ENCODE measurements around the gene PRR3. TPM values are rescaled to one million over a fixed set of nuclear protein-coding genes. Genes with fewer than 3 reads are reported as not detected.

The PRR3 gene
- total RNA-seq (2014; rRNA removed; shearing (Covaris generic)) (7.5 and 15.2 TPM in 2 replicates), polyA plus RNA-seq (2016; fragmentation: Nextera tagmentation; extraction: Ambion mirVana) (8.2 and 10.9 TPM in 2 replicates)
- long read RNA-seq, partial matches to known transcripts: 0 of 6 reads
- long read RNA-seq, other reads (novel, unspliced or antisense): 3 of 6 reads

DNA sequence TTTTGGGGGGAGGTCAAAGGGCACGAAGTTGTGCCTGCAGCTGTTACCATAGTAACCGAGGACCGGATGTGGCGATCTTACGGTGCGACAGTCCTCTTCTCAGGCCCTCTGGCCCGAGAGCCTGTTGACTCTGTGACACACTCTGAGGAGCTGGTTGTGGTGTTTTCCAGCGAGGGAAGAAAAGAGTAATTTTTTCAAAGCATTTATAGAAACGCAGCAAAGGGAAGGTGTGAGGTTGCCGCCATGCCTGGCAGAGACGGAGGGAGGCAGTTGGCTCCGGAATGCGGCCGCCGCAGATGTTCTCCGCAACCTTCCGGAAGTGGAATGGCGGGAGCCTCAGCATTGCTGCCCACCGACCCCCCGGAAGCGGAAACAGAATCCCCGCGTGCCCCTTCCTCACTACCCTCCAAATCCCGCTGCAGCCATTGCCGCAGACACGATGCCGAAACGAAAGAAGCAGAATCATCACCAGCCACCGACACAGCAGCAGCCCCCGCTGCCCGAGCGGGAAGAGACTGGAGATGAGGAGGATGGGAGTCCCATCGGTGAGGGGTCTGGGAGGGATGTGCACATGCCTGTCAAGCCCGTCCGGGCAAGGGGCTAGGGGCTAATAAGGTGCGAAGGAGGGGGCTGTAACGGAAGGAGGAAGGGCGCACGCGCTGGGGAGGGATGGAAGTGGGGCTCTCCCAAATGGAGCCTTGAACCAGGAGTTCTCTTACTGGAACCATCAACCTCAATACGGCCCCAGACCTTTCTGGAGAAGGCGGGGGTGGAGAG lies at the start of gene PRR3:
Gene PRR3 (plus strand): TSS at position 390 of the 777 bp plus-strand sequence. CDS start 50 bp downstream, at position 440.
- Mint-ChIP-seq H3K9me3 (peaks cover 3% of the 10 kb centered on the region; the same call in 1 of the 3 replicates), H3K36me3 (ENCODE audit: low read depth) (peaks cover 55% of the 10 kb centered on the region), H3K4me3 (peak within 1 kb of the TSS; percentile 98), H3K4me1 (peaks cover 12% of the 10 kb centered on the region), H3K27ac (peak within 1 kb of the TSS; percentile 98), H3K27me3 (ENCODE audit: insufficient read depth, low read depth, poor library complexity) (peaks cover 22% of the 10 kb centered on the region)
- Histone ChIP-seq H3K27me3 (ENCODE audit: insufficient read depth) (no peaks in the 10 kb centered on the region), H3K4me2 (peak within 1 kb of the TSS; percentile 80), H3K9me2 (ENCODE audit: insufficient read depth) (no peaks in the 10 kb centered on the region), H3F3A (replicated peaks; ENCODE audit: low read depth) (peaks cover 24% of the 10 kb centered on the region; the same call in 1 of the 2 replicates), H3K27ac (ENCODE audit: low read depth) (peak within 1 kb of the TSS; percentile 94), H2AFZ (peak within 1 kb of the TSS; percentile 98), H4K20me1 (replicated peaks; ENCODE audit: insufficient read depth) (peaks cover 26% of the 10 kb centered on the region), H3K4me1 (ENCODE audit: insufficient read depth) (peaks cover 9% of the 10 kb centered on the region; the same call in 1 of the 2 replicates), H3K4me3 (peak within 1 kb of the TSS; percentile 65), H3K79me2 (replicated peaks; ENCODE audit: insufficient read depth) (peaks cover 46% of the 10 kb centered on the region), H3K36me3 (ENCODE audit: insufficient read depth) (no peaks in the 10 kb centered on the region)
- TF ChIP-seq STAT1 (IDR thresholded peaks at IDR 0.05; ENCODE audit: unreplicated experiment) (no peak), EZH2 (IDR thresholded peaks at IDR 0.05; ENCODE audit: low read depth, unreplicated experiment) (no peak), ZNF331 (CRISPR knock-in tag; IDR thresholded peaks at IDR 0.05; ENCODE audit: low read depth) (no peak), CREB1 (CRISPR knock-in tag; IDR thresholded peaks at IDR 0.05; ENCODE audit: low read depth) (peak; percentile 95), CTCF (conservative IDR thresholded peaks at IDR 0.05; ENCODE audit: low read depth in 2 of 2) (no peak), JUNB (IDR thresholded peaks at IDR 0.05; ENCODE audit: unreplicated experiment) (no peak), EZH2phosphoT487 (IDR thresholded peaks at IDR 0.05; ENCODE audit: unreplicated experiment) (no peak), ZNF114 (CRISPR knock-in tag; IDR thresholded peaks at IDR 0.05) (no peak), NANOG (IDR thresholded peaks at IDR 0.05; ENCODE audit: borderline replicate concordance) (no peak), POLR2AphosphoS5 (IDR thresholded peaks at IDR 0.05; ENCODE audit: low read depth) (peak; percentile 95)
- TF ChIP-seq, protein P1, sequence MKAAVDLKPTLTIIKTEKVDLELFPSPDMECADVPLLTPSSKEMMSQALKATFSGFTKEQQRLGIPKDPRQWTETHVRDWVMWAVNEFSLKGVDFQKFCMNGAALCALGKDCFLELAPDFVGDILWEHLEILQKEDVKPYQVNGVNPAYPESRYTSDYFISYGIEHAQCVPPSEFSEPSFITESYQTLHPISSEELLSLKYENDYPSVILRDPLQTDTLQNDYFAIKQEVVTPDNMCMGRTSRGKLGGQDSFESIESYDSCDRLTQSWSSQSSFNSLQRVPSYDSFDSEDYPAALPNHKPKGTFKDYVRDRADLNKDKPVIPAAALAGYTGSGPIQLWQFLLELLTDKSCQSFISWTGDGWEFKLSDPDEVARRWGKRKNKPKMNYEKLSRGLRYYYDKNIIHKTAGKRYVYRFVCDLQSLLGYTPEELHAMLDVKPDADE (IDR thresholded peaks at IDR 0.05): peak; percentile 77
- TF ChIP-seq, protein P2, sequence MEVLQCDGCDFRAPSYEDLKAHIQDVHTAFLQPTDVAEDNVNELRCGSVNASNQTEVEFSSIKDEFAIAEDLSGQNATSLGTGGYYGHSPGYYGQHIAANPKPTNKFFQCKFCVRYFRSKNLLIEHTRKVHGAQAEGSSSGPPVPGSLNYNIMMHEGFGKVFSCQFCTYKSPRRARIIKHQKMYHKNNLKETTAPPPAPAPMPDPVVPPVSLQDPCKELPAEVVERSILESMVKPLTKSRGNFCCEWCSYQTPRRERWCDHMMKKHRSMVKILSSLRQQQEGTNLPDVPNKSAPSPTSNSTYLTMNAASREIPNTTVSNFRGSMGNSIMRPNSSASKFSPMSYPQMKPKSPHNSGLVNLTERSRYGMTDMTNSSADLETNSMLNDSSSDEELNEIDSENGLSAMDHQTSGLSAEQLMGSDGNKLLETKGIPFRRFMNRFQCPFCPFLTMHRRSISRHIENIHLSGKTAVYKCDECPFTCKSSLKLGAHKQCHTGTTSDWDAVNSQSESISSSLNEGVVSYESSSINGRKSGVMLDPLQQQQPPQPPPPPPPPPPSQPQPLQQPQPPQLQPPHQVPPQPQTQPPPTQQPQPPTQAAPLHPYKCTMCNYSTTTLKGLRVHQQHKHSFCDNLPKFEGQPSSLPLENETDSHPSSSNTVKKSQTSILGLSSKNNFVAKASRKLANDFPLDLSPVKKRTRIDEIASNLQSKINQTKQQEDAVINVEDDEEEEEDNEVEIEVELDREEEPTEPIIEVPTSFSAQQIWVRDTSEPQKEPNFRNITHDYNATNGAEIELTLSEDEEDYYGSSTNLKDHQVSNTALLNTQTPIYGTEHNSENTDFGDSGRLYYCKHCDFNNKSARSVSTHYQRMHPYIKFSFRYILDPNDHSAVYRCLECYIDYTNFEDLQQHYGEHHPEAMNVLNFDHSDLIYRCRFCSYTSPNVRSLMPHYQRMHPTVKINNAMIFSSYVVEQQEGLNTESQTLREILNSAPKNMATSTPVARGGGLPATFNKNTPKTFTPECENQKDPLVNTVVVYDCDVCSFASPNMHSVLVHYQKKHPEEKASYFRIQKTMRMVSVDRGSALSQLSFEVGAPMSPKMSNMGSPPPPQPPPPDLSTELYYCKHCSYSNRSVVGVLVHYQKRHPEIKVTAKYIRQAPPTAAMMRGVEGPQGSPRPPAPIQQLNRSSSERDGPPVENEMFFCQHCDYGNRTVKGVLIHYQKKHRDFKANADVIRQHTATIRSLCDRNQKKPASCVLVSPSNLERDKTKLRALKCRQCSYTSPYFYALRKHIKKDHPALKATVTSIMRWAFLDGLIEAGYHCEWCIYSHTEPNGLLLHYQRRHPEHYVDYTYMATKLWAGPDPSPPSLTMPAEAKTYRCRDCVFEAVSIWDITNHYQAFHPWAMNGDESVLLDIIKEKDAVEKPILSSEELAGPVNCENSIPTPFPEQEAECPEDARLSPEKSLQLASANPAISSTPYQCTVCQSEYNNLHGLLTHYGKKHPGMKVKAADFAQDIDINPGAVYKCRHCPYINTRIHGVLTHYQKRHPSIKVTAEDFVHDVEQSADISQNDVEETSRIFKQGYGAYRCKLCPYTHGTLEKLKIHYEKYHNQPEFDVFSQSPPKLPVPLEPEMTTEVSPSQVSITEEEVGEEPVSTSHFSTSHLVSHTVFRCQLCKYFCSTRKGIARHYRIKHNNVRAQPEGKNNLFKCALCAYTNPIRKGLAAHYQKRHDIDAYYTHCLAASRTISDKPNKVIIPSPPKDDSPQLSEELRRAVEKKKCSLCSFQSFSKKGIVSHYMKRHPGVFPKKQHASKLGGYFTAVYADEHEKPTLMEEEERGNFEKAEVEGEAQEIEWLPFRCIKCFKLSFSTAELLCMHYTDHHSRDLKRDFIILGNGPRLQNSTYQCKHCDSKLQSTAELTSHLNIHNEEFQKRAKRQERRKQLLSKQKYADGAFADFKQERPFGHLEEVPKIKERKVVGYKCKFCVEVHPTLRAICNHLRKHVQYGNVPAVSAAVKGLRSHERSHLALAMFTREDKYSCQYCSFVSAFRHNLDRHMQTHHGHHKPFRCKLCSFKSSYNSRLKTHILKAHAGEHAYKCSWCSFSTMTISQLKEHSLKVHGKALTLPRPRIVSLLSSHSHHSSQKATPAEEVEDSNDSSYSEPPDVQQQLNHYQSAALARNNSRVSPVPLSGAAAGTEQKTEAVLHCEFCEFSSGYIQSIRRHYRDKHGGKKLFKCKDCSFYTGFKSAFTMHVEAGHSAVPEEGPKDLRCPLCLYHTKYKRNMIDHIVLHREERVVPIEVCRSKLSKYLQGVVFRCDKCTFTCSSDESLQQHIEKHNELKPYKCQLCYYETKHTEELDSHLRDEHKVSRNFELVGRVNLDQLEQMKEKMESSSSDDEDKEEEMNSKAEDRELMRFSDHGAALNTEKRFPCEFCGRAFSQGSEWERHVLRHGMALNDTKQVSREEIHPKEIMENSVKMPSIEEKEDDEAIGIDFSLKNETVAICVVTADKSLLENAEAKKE (CRISPR knock-in tag; IDR thresholded peaks at IDR 0.05): no peak
- TF ChIP-seq, protein P3, sequence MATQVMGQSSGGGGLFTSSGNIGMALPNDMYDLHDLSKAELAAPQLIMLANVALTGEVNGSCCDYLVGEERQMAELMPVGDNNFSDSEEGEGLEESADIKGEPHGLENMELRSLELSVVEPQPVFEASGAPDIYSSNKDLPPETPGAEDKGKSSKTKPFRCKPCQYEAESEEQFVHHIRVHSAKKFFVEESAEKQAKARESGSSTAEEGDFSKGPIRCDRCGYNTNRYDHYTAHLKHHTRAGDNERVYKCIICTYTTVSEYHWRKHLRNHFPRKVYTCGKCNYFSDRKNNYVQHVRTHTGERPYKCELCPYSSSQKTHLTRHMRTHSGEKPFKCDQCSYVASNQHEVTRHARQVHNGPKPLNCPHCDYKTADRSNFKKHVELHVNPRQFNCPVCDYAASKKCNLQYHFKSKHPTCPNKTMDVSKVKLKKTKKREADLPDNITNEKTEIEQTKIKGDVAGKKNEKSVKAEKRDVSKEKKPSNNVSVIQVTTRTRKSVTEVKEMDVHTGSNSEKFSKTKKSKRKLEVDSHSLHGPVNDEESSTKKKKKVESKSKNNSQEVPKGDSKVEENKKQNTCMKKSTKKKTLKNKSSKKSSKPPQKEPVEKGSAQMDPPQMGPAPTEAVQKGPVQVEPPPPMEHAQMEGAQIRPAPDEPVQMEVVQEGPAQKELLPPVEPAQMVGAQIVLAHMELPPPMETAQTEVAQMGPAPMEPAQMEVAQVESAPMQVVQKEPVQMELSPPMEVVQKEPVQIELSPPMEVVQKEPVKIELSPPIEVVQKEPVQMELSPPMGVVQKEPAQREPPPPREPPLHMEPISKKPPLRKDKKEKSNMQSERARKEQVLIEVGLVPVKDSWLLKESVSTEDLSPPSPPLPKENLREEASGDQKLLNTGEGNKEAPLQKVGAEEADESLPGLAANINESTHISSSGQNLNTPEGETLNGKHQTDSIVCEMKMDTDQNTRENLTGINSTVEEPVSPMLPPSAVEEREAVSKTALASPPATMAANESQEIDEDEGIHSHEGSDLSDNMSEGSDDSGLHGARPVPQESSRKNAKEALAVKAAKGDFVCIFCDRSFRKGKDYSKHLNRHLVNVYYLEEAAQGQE (IDR thresholded peaks at IDR 0.05; ENCODE audit: unreplicated experiment): no peak
- DNase-seq (ENCODE audit: low spot score) (peak; percentile 98), ATAC-seq (peak; percentile 70)
